Testis (tissue), 2 donors: ENCODE data around the gene MAN1C1.

Experiments used
- POLR2A ChIP-seq: fragments of 450-650 bp; IDR thresholded peaks from one replicate; pipeline ENCODE4 v1.6.1; 2017; ENCODE audit warnings: antibody characterized with exemption, mild to moderate bottlenecking, moderate library complexity
- TF ChIP-seq, protein P1 (sequence below), 3 experiments: fragments of 450-650 bp in 2 of 3; fragments of 200-600 bp in 1 of 3; sonication (generic) in 1 of 3; IDR thresholded peaks; one replicate each; pipeline ENCODE4 v1.5.1; 2016 to 2019; ENCODE audit warnings: antibody characterized with exemption in 3 of 3, mild to moderate bottlenecking in 2 of 3, moderate library complexity in 1 of 3

DNA sequence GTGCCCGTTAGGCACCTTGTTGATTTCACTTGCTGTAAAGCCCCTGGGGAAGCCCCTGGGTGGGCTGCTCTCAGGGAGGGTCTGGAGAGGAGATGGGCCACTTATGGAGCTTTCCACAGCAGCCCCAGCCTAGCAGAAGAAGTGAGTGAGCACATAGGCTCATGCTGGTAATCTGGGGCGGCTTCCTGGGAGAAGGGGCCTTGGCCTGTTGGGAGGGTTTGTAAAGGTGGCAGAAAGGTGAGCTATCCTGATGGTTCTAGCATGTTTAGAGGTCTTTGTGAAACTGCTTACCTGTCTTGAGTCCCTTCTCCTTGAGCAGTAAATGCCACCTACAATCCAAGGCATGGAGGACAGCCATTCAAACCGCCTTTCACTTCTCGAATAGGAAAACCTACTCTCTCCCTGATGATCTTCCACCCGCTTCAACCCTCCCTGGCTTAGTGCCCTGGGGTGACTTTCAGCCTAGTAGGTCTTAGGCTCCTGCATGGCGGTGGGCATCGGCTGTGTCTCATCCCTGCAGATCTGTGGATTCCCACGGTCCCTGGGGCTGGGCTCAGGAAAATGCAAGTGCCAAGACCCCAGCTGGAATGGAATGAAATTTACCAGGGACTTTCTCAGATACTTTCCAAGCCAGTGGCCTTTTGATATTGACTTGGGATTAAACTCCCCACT lies 95.8 kb downstream of the MAN1C1 start:
- TF ChIP-seq, protein P1, sequence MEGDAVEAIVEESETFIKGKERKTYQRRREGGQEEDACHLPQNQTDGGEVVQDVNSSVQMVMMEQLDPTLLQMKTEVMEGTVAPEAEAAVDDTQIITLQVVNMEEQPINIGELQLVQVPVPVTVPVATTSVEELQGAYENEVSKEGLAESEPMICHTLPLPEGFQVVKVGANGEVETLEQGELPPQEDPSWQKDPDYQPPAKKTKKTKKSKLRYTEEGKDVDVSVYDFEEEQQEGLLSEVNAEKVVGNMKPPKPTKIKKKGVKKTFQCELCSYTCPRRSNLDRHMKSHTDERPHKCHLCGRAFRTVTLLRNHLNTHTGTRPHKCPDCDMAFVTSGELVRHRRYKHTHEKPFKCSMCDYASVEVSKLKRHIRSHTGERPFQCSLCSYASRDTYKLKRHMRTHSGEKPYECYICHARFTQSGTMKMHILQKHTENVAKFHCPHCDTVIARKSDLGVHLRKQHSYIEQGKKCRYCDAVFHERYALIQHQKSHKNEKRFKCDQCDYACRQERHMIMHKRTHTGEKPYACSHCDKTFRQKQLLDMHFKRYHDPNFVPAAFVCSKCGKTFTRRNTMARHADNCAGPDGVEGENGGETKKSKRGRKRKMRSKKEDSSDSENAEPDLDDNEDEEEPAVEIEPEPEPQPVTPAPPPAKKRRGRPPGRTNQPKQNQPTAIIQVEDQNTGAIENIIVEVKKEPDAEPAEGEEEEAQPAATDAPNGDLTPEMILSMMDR (IDR thresholded peaks at IDR 0.05) = no peak
- no peak for TF ChIP-seq POLR2A
